Activated T-cell treated with anti-CD3 and anti-CD28 coated beads, Interleukin-2, amount 50 U/mL, for 4 hours (primary cell): ENCODE measurements around the gene KRTAP22-1. TPM values are rescaled to one million over a fixed set of nuclear protein-coding genes. Genes with fewer than 3 reads are reported as not detected.

Experiments
- ATAC-seq, 2 donors: fragments of 200-7000 bp; cut with Tn5 transposase; one replicate each; pipeline ENCODE4 v1.10.0; 2021
- DNase-seq: peaks from one replicate; pipeline ENCODE4 v3.0.0-alpha.2; 2020
- H3K27me3 Mint-ChIP-seq: one replicate; pipeline ENCODE4 v1.8.0; 2021; ENCODE audit warnings: low read depth, mixed read lengths
- H3K36me3 Mint-ChIP-seq: one replicate; pipeline ENCODE4 v1.8.0; 2022; ENCODE audit warnings: mixed read lengths; ENCODE audit not compliant: insufficient read depth
- H3K4me1 Mint-ChIP-seq: one replicate; pipeline ENCODE4 v1.8.0; 2021; ENCODE audit warnings: low read depth, mixed read lengths
- H3K4me3 Mint-ChIP-seq: one replicate; pipeline ENCODE4 v1.8.0; 2021; ENCODE audit warnings: mild to moderate bottlenecking, moderate library complexity, mixed read lengths
- H3K9me3 Mint-ChIP-seq: one replicate; pipeline ENCODE4 v1.8.0; 2021; ENCODE audit warnings: mixed read lengths
- total RNA-seq, 3 donors: library from RNA; stranded (reverse); gene quantifications; one replicate each; pipeline ENCODE4 v1.2.1, GENCODE V29; 2021

The KRTAP22-1 gene
- total RNA-seq, result not detected

DNA sequence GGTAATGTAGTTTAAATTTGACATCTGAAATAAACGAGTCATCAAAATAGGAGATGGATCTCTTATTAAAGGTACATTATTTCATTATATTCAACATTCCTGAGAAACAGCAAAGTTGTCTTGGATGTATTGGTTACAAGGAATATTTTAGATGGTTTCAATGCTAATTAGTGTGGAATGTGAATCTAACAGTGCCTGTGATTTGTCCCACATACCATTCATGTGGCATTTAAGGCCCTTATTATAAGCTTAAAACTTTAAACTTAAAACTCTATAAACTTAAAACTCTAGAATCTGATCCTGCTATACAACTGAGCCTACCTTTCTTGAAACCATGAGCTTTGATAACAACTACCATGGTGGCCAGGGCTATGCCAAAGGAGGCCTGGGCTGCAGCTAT, at the start of gene KRTAP22-1:
KRTAP22-1 (plus strand) TSS at position 301 of the 400 bp plus-strand sequence.
- DNase-seq, result no peak
- Mint-ChIP-seq H3K36me3 (no peaks in the 10 kb centered on the region), H3K9me3 (peaks cover 11% of the 10 kb centered on the region), H3K27me3 (no peaks in the 10 kb centered on the region), H3K4me1 (no peaks in the 10 kb centered on the region), H3K4me3 (no peak within 1 kb of the TSS)
- ATAC-seq, result no peak

- Mint-ChIP-seq H3K9me3 (peaks cover 11% of the 10 kb centered on the region), H3K4me1 (no peaks in the 10 kb centered on the region), H3K36me3 (no peaks in the 10 kb centered on the region), H3K4me3 (no peak overlapping the region), H3K27me3 (peaks cover 2% of the 10 kb centered on the region)
- DNase-seq (no peak), ATAC-seq (no peak)
These were observed 48.1 kb upstream of the KRTAP22-1 start for GRCh38 chr21:30552782-30553181.

- no peaks in the 10 kb centered on the region for H3K4me1 Mint-ChIP-seq
- no peak overlapping the region for H3K4me3 Mint-ChIP-seq
- H3K36me3 Mint-ChIP-seq, result no peaks in the 10 kb centered on the region
- peaks cover 11% of the 10 kb centered on the region for H3K9me3 Mint-ChIP-seq
- H3K27me3 Mint-ChIP-seq, result no peaks in the 10 kb centered on the region
- ATAC-seq (no peak), DNase-seq (no peak)
These were observed 45.8 kb upstream of the KRTAP22-1 start for GRCh38 chr21:30555095-30555494.

DNA sequence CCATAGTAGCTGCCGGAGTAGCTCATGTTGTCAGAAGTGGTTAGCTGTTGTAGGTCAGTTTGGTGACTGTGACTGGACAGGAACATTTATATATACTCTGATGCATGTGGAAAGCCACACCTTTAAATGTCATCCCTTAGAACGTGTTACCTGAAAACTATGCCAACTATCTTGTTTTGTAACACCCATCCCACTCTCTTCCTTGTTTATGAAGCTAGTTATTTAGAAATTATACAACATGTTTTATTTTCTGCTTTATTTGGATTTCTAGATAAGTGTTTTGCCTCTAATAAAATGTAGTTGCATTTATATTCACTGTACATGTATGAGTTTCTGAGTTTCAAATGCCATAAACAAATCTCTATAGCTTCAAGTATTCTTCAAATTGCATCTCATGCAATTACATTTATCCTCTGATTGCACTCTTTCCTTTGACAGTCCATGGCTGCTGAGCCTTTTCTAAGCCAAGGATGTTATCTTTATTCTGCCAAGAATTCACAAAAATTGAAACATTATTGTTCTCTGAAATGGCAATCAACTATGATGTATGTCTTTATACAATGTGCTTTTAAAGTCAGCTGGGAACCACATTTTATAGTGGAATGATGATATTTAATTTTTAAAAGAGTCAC, 39.5 kb upstream of the KRTAP22-1 start, which contains the start of gene KRTAP19-7:
KRTAP19-7 (minus strand) TSS at position 51 of the 632 bp plus-strand sequence; CDS start at position 26, 25 bp downstream.
- Mint-ChIP-seq H3K4me1 (no peaks in the 10 kb centered on the region), H3K27me3 (no peaks in the 10 kb centered on the region), H3K4me3 (no peak within 1 kb of the TSS), H3K9me3 (no peaks in the 10 kb centered on the region), H3K36me3 (no peaks in the 10 kb centered on the region)
- DNase-seq, result no peak
- ATAC-seq, result no peak

GRCh38 chr21:30561957-30562356, 38.9 kb upstream of the KRTAP22-1 start:
- Mint-ChIP-seq H3K36me3 (no peaks in the 10 kb centered on the region), H3K4me3 (no peak overlapping the region), H3K4me1 (no peaks in the 10 kb centered on the region), H3K27me3 (no peaks in the 10 kb centered on the region), H3K9me3 (no peaks in the 10 kb centered on the region)
- ATAC-seq (no peak), DNase-seq (no peak)

GRCh38 chr21:30563072-30563471, 37.8 kb upstream of the KRTAP22-1 start:
- Mint-ChIP-seq H3K4me1 (no peaks in the 10 kb centered on the region), H3K36me3 (no peaks in the 10 kb centered on the region), H3K27me3 (no peaks in the 10 kb centered on the region), H3K4me3 (no peak overlapping the region), H3K9me3 (no peaks in the 10 kb centered on the region)
- ATAC-seq (no peak), DNase-seq (no peak)

- ATAC-seq, result no peak
- H3K4me3 Mint-ChIP-seq, result no peak overlapping the region
- no peaks in the 10 kb centered on the region for H3K4me1 Mint-ChIP-seq
- H3K36me3 Mint-ChIP-seq, result no peaks in the 10 kb centered on the region
- no peaks in the 10 kb centered on the region for H3K27me3 Mint-ChIP-seq
- H3K9me3 Mint-ChIP-seq, result no peaks in the 10 kb centered on the region
- no peak for DNase-seq
These were observed 37.3 kb upstream of the KRTAP22-1 start for GRCh38 chr21:30563630-30564029.

DNA sequence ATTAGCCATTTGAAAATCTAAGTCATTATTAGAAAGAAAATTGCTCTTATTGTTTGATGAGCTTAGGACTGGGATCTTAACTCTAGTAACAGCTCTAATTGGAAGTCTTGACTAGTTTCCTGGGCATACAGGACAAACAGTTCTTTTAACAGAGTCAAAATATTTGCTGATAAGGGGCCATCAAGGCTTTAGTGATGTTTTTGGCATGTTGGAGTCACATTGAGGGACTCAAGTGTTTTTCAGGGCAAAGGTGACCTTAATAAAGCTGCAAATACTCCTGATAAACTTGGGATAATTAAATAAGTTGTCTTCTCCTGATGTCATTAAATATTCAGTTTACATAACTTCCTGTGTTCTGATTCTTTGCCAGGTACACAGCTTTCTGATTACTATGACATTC, 33.3 kb upstream of the KRTAP22-1 start:
- Mint-ChIP-seq H3K4me1 (no peaks in the 10 kb centered on the region), H3K9me3 (peaks cover 5% of the 10 kb centered on the region), H3K4me3 (no peak overlapping the region), H3K36me3 (no peaks in the 10 kb centered on the region), H3K27me3 (no peaks in the 10 kb centered on the region)
- DNase-seq (no peak), ATAC-seq (no peak)

GRCh38 chr21:30577766-30578165, 23.1 kb upstream of the KRTAP22-1 start:
- ATAC-seq, result peak; percentile 56 to 79
- Mint-ChIP-seq H3K4me3 (no peak overlapping the region), H3K27me3 (no peaks in the 10 kb centered on the region), H3K4me1 (no peaks in the 10 kb centered on the region), H3K36me3 (no peaks in the 10 kb centered on the region), H3K9me3 (no peaks in the 10 kb centered on the region)
- no peak for DNase-seq

GRCh38 chr21:30579346-30579745, 21.5 kb upstream of the KRTAP22-1 start:
- no peaks in the 10 kb centered on the region for H3K27me3 Mint-ChIP-seq
- no peak for ATAC-seq
- H3K9me3 Mint-ChIP-seq, result no peaks in the 10 kb centered on the region

GRCh38 chr21:30580132-30580531, 20.8 kb upstream of the KRTAP22-1 start:
- H3K4me3 Mint-ChIP-seq, result no peak overlapping the region

More at GRCh38 chr21:30579346-30579745, 21.5 kb upstream of the KRTAP22-1 start:
- no peaks in the 10 kb centered on the region for H3K36me3 Mint-ChIP-seq
- no peaks in the 10 kb centered on the region for H3K4me1 Mint-ChIP-seq
- DNase-seq, result no peak
- no peak overlapping the region for H3K4me3 Mint-ChIP-seq

DNA sequence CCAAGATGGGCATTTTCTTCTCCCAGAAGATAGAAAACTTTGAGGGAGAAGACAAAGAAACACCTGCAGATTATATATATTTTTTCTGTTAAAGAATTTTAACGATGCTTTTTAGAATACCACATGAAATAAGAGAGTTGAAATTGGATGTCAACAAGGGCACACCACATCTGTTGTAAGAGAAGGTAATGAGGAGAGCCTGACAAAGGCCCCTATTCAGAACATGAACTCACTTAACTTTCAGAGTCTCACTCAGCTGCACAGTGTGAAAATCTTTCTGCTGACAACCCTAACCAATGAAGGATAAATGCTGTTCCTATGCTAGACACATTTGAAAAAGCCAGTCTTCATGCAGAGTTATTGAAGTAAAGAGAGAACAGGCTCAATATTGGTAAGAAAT, 18.0 kb upstream of the KRTAP22-1 start:
- no peak for DNase-seq
- Mint-ChIP-seq H3K4me3 (no peak overlapping the region), H3K36me3 (no peaks in the 10 kb centered on the region), H3K27me3 (no peaks in the 10 kb centered on the region), H3K9me3 (no peaks in the 10 kb centered on the region), H3K4me1 (no peaks in the 10 kb centered on the region)
- no peak for ATAC-seq

More at GRCh38 chr21:30580132-30580531, 20.8 kb upstream of the KRTAP22-1 start:
- H3K4me1 Mint-ChIP-seq, result no peaks in the 10 kb centered on the region
- H3K9me3 Mint-ChIP-seq, result no peaks in the 10 kb centered on the region
- no peaks in the 10 kb centered on the region for H3K36me3 Mint-ChIP-seq
- ATAC-seq (no peak), DNase-seq (no peak)
- no peaks in the 10 kb centered on the region for H3K27me3 Mint-ChIP-seq

DNA sequence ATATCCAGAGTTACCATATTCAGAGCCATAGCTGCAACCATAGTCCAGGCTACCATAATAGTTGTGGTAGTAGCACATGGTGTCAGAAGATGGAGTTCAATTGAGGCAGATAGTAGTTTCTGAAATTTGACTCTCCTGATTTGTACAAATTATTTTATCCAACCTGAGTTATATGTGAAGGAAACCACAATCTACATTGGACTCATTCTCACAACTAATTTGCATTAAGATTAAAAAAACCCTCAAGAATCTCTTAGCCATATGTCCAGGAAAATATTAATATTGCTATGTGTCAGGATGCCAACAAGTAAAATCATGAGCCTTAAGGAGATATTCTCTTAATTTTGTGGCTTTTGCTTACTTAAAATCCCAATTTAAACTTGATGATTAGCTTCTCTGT, 10.6 kb upstream of the KRTAP22-1 start, which contains the start of gene KRTAP22-2:
KRTAP22-2 (minus strand) TSS at position 101 of the 400 bp plus-strand sequence.
- H3K9me3 Mint-ChIP-seq, result no peaks in the 10 kb centered on the region
- no peak for DNase-seq
- no peaks in the 10 kb centered on the region for H3K27me3 Mint-ChIP-seq
- no peak within 1 kb of the TSS for H3K4me3 Mint-ChIP-seq
- H3K36me3 Mint-ChIP-seq, result no peaks in the 10 kb centered on the region
- no peaks in the 10 kb centered on the region for H3K4me1 Mint-ChIP-seq
- no peak for ATAC-seq

GRCh38 chr21:30592140-30592539, 8.7 kb upstream of the KRTAP22-1 start, which contains the start of gene KRTAP6-3:
Gene KRTAP6-3, plus strand, starts transcription at chr21:30592440. Its CDS starts 6 bp downstream, at chr21:30592446.
- no peak for ATAC-seq
- Mint-ChIP-seq H3K4me1 (no peaks in the 10 kb centered on the region), H3K36me3 (no peaks in the 10 kb centered on the region), H3K27me3 (no peaks in the 10 kb centered on the region), H3K4me3 (no peak within 1 kb of the TSS), H3K9me3 (no peaks in the 10 kb centered on the region)
- DNase-seq, result no peak

DNA sequence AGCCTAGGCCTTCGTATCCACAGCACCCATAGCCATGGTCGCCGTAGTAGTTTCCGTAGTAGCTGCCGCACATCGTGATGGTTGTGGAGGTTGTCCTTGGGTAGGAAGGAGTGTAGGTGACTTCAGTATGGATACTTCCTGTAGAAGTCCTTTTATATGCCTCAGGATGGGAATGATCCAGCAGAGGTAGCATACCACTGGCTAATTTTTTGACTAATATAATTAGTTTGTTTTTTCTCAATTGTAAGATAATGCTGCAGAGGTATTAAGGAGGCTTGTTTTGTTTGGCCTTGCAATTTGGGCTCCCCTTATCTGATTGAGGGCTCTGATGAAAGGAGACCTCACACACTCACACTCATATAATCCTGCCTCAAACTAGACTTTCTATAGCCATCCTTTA, 2.1 kb upstream of the KRTAP22-1 start, which contains the start of gene KRTAP6-2:
KRTAP6-2 (minus strand) TSS at position 101 of the 400 bp plus-strand sequence; CDS start at position 73, 28 bp downstream.
- no peaks in the 10 kb centered on the region for H3K36me3 Mint-ChIP-seq
- H3K4me1 Mint-ChIP-seq, result no peaks in the 10 kb centered on the region
- no peak for DNase-seq
- H3K27me3 Mint-ChIP-seq, result no peaks in the 10 kb centered on the region
- ATAC-seq, result no peak
- no peak within 1 kb of the TSS for H3K4me3 Mint-ChIP-seq
- H3K9me3 Mint-ChIP-seq, result peaks cover 11% of the 10 kb centered on the region
